ENCODE data around the gene NSUN2. TPM values are rescaled to one million over a fixed set of nuclear protein-coding genes. Genes with fewer than 3 reads are reported as not detected.

Gene NSUN2
- total RNA-seq, 1 donor from 2014 or later = 34.4 TPM

- peak overlapping the region; percentile 9 for H3K27ac ChIP-seq (replicated peaks)
- no peak for TF ChIP-seq CTCF (IDR thresholded peaks at IDR 0.05; ENCODE audit: borderline replicate concordance)
- no peak overlapping the region for H3K4me3 ChIP-seq
- intact Hi-C loops (cut with micrococcal nuclease) = no loop called here
- H3K4me1 ChIP-seq = no peaks in the 10 kb centered on the region
- no peaks in the 10 kb centered on the region for H3K36me3 ChIP-seq
- DNase-seq = no peak
- peaks cover 36% of the 10 kb centered on the region for H3K27me3 ChIP-seq (ENCODE audit: low read depth)
- H3K9me3 ChIP-seq (replicated peaks) = no peaks in the 10 kb centered on the region
These were observed 64.0 kb downstream of the NSUN2 start for GRCh38 chr5:6568889-6569288.

GRCh38 chr5:6568383-6568782 lies 64.5 kb downstream of the NSUN2 start:
- Histone ChIP-seq H3K36me3 (no peaks in the 10 kb centered on the region), H3K9me3 (replicated peaks) (no peaks in the 10 kb centered on the region), H3K27me3 (ENCODE audit: low read depth) (peaks cover 31% of the 10 kb centered on the region), H3K4me3 (no peak overlapping the region), H3K27ac (replicated peaks) (peak overlapping the region; percentile 9), H3K4me1 (no peaks in the 10 kb centered on the region)
- DNase-seq = peak; percentile 42
- TF ChIP-seq CTCF (IDR thresholded peaks at IDR 0.05; ENCODE audit: borderline replicate concordance) = no peak
- intact Hi-C loops (cut with micrococcal nuclease) = no loop called here

DNA sequence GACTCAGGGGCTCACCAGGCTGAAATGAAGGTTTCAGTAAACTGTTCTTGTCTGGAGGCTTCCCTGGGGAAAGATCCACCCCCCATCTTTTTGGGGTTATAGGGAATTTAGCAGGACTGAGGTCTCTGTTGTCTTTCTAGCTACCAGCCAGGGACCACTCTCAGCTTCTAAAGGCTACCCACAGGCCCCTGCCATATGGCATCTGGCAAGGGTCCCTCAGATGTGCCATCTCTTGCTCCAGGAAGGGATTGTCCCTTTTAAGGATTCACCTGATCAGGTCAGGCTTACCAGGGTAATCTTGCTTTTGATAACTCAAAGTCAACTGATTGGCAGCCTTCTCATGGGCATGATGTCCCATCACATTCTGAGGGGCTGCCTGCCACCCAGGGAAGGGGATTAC lies 65.0 kb downstream of the NSUN2 start:
- TF ChIP-seq CTCF (IDR thresholded peaks at IDR 0.05; ENCODE audit: borderline replicate concordance) = no peak
- Histone ChIP-seq H3K27ac (replicated peaks) (no peak overlapping the region), H3K36me3 (no peaks in the 10 kb centered on the region), H3K4me3 (no peak overlapping the region), H3K4me1 (no peaks in the 10 kb centered on the region), H3K9me3 (replicated peaks) (no peaks in the 10 kb centered on the region), H3K27me3 (ENCODE audit: low read depth) (peaks cover 30% of the 10 kb centered on the region)
- intact Hi-C loops (cut with micrococcal nuclease) = no loop called here
- DNase-seq = no peak

DNA sequence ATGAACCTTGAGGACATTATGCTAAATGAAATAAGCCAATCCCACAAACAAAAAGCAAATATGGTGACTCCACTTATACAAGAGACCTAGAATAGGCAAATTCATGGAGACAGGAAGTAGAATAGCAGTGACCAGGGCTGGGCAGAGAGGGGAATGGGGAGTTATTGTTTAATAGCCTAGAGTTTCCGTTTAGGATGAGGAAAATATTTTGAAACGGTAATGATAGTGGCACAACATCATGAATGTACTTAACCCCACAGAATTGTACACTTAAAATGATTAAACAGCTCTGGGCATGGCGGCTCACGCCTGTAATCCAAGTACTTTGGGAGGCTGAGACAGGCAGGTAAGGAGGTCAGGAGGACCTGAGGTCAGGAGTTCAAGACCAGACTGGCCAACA lies 65.8 kb downstream of the NSUN2 start:
- Histone ChIP-seq H3K36me3 (no peaks in the 10 kb centered on the region), H3K27ac (replicated peaks) (no peak overlapping the region), H3K4me1 (no peaks in the 10 kb centered on the region), H3K27me3 (ENCODE audit: low read depth) (peaks cover 23% of the 10 kb centered on the region), H3K9me3 (replicated peaks) (no peaks in the 10 kb centered on the region), H3K4me3 (no peak overlapping the region)
- DNase-seq = no peak
- intact Hi-C loops (cut with micrococcal nuclease) = no loop called here
- TF ChIP-seq CTCF (IDR thresholded peaks at IDR 0.05; ENCODE audit: borderline replicate concordance) = no peak

DNA sequence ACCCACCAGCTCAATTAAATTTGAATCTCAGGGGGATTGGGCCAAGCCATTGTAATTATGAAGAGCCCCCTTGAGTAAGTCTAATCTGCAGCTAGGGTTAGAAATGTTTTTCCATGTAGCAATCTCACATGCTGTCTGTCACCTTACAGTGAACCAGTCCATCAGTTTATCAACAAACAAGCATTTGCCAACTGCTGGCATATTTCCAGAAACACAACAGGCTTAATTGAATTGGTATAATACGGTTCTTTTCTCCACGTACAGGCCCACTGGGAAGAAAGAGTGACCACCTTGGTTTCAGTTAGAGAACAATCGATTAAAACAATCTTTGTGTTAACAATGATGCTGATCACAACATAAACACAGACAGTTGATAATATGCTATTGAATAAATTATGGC lies 67.4 kb downstream of the NSUN2 start:
- Histone ChIP-seq H3K4me3 (no peak overlapping the region), H3K36me3 (no peaks in the 10 kb centered on the region), H3K27ac (replicated peaks) (no peak overlapping the region), H3K27me3 (ENCODE audit: low read depth) (peaks cover 21% of the 10 kb centered on the region), H3K9me3 (replicated peaks) (peaks cover 7% of the 10 kb centered on the region), H3K4me1 (no peaks in the 10 kb centered on the region)
- no peak for DNase-seq
- intact Hi-C loops (cut with micrococcal nuclease) = no loop called here
- TF ChIP-seq CTCF (IDR thresholded peaks at IDR 0.05; ENCODE audit: borderline replicate concordance) = no peak

Data from left ventricle myocardium inferior (tissue), 1 donor.